H4 (cell line): Measurements from ENCODE around the gene PRKCE. TPM values are rescaled to one million over a fixed set of nuclear protein-coding genes. Genes with fewer than 3 reads are reported as not detected.

ENCODE experiments used
- DNase-seq: peaks from one replicate; pipeline ENCODE4 v3.0.0-alpha.2; 2015; ENCODE audit warnings: low spot score
- total RNA-seq: library from RNA; depleted of rRNA; stranded (reverse); fragments of >200 nt; shearing (Covaris generic); gene quantifications from 2 replicates; pipeline ENCODE4 v1.2.3, GENCODE V29; 2014

PRKCE gene
- total RNA-seq, 1 experiment from 2014 or later, result 22.4 TPM

GRCh38 chr2:46041434-46041833 lies 390.0 kb downstream of the PRKCE start:
- peak; percentile 25 for DNase-seq

- DNase-seq, result no peak
Observed at GRCh38 chr2:46042207-46042637, 390.7 kb downstream of the PRKCE start.

DNA sequence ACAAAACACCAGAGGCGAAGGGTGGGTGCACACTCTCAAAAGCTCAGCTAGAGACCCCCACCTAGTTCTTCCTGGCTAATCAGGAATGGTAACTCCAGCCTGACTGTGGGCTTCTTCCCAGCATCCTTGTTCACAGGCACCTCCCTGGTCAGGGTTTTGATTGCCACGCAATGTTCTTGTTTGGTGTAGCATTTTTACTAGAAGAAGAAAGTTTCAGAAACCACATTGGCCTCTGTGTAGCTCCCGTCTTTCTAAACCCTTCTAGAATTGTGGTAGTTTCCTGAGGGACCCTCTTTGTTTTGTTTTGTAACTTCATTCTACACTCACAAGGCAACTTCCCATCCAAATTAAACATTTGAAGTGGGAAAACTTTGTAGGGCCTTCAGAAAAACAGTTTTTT lies 391.2 kb downstream of the PRKCE start:
- no peak for DNase-seq

- no peak for DNase-seq
Observed at GRCh38 chr2:46045888-46046287, 394.4 kb downstream of the PRKCE start.

DNA sequence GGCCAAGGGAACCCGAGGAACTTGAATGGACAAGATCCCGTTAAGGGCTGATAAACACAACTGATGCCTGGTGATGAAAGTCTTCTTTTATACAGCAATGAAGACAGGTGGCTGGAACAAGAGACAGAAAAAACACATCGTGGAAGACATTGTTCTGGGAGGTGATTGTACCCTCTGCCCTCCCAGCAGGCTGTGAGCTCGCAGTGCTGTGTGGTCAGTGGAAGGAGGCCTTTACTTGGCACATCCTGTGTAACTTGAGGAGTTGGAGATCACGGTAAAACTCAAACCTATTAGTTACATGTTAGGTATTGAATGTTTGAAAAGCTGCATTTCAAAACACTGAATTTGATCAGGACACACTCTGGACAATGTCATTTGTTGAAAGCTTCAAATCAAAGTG lies 395.8 kb downstream of the PRKCE start:
- DNase-seq, result no peak

GRCh38 chr2:46048693-46049092 lies 397.2 kb downstream of the PRKCE start:
- no peak for DNase-seq

GRCh38 chr2:46050027-46050426 lies 398.6 kb downstream of the PRKCE start:
- no peak for DNase-seq

DNA sequence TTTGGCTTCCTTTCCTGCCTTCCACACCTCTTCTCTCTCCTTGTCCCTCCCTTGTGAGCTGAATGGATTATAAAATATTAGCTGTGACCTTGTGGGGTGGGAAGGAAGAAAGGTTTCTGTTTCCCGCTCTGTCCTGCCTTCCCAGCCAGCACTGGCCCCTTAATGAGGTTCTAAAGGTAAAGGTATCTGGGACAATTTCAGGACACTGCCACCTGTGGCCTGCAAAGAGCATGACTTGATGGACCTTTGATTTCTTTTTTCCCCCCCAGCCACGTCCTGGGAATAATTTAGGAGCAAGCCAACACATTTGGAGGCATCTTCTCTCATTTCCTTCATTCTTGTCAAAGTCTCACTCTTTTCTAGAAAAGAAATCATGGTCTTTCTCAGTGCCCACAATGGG lies 399.0 kb downstream of the PRKCE start:
- DNase-seq, result no peak

DNA sequence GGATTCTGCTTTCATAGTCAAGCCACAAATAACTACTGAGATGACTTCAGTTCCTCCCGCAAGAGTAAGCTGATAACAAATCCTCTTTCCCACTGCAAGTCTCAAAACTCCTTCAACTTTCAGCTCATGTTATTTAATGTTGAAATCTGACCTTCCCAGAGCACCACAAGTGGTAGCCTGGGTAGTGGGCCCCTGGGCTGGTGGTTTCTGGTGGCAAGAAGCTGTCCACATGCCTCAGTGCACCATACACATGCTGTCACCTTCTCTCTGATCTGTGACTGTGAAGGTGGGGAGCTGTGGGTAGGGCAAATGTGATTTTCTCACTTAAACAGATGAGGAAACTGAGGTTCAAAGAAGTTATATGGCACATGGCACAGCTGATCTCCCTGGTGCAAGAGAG lies 399.6 kb downstream of the PRKCE start:
- DNase-seq, result no peak

DNA sequence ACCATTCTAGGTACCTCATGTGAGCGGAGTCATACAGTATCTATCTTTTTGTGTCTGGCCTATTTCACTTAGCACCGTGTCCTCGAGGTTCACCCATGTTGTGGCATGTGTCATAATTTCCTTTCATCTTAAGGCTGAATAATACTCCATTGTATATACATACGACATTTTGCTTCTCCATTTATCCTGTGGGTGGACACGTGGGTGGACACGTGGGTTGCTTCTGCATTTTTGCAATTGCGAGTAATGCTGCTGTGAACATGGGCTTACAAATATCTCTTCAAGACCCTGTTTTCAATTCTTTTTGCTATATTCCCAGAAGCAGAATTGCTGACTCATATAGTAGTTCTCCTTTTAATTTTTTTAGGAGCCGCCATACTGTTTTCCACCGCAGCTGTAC lies 402.1 kb downstream of the PRKCE start:
- no peak for DNase-seq

DNA sequence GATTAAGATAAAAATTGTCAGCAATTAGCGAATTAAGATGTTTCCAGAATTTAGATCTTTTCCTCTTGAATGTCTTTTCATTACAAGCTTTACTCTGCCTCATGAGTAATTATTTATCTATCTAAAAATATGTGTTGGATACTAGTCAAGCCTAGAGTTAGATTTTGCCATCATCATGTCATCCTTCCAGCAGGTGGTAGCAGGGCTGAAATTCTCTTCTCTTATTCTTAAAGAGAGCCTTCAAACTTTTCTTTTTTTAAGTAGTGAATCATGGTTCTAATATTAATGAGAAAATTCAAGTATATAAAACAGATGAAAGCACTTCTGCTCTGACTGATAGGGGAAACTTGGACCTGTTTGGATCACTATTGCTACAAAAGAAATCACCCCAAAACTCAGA lies 405.1 kb downstream of the PRKCE start:
- no peak for DNase-seq

DNA sequence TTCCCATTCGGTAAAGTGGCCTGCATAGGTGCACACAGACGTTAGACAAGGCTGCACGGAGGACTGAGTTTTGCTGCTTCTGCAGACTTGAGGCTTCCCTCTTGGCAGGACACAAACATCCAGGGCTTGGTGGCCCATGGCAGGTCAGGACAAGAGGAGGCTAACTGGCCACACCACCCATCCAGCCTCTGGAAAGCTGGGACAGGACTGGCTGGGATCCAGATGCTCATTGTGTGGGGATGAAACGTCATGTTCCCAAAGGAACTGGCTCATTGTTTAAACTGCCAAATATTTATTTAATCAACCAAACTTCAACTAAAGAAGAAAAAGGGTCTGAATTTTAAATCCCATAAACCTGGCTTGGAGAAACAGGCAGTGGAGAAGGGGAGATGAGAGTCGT lies 406.7 kb downstream of the PRKCE start:
- DNase-seq, result no peak

DNA sequence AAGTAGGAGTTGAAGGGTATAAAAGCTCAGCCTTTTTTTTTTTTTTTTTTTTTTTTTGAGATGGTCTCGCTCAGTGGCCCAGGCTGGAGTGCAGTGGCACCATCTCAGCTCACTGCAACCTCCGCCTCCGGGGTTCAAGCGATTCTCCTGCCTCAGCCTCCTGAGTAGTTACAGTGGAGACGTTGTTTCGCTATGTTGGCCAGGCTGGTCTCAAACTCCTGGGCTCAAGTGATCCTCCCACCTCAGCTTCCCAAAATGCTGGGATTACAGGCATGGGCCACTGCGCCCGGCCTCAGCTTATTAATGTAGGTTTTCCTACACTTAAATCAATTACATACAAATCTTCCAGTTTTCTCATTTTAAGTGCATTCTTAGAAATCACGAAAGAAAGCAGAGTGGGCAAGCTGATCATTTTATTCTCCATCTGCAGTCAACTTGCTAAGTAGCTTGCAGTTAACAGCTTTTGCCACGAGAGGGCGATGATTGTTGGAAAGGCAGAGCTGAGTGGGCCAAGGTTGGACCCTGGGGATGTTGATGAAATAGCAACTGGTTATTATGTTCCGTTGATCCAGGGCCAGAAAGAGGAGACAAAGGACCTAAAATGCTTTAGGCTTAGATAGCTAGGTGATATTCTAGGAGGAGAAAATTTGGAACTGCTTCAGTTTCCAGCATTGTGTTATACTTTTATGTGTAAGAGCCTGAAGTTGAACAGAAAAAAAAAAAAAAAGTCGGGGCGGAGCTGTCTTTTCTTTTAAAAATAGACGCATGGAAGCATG lies 411.4 kb downstream of the PRKCE start:
- DNase-seq, result peak; percentile 83

- DNase-seq, result no peak
Observed at GRCh38 chr2:46064396-46064795, 412.9 kb downstream of the PRKCE start.

DNA sequence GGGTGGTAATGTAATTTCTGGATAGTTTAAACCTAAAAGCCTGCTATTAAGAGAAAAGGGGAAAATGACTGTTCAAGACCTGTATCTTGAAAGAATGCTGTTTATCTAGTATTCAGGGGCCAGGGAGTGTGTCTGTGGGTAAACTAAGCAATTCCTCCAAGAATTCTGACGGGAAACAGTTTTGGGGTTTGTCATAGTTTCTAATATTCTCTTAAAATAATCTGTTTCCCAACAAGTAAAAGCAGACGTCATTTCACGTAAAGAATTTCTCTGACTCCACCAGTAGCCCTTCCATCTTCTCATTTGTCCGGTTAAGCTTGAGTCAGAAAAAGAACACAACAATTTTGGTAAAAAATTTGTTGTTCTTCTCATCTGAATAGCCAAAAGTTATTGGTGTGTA lies 413.7 kb downstream of the PRKCE start:
- no peak for DNase-seq

- no peak for DNase-seq
Observed at GRCh38 chr2:46066116-46066515, 414.6 kb downstream of the PRKCE start.

GRCh38 chr2:46066601-46067000 lies 415.1 kb downstream of the PRKCE start:
- no peak for DNase-seq

GRCh38 chr2:46067062-46067461 lies 415.6 kb downstream of the PRKCE start:
- DNase-seq, result no peak

DNA sequence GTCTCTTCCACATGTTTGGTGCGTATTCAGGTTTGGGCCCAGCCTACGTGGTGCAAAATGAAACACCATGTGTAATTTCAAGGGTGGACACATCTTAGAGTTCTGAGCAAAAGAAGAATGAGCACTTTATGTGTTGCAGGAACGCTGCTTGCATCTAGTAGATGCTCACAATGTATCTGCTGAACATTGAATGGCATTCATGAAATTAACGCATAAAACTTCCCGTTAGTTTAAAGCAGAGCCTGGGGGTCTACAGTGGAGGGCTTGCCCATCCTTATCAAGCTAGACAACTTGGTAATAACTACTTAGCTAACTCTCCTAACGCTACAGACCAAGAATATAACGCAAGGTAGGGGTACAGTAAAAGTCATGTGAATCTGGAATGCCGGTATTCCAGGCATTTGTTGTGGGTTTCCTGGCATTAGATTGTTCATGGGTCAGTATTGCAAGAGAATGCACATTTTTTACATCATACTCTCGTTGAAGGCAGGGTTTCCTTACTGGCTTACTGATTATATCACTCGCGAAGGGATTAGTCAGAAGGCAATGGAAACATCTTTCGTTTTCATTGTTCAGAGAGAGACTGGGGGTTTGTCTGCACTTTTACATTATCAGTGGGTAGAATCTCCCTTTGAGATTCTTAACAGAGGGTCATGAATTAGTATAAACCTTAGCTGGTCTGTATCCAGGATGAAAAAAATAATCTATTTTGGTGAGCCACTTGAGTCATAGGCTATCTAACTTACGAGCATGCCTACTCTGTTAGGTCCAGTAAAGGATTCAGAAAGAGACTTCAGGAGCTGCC lies 416.2 kb downstream of the PRKCE start:
- DNase-seq, result peak; percentile 96

- DNase-seq, result no peak
Observed at GRCh38 chr2:46068636-46069035, 417.2 kb downstream of the PRKCE start.

- DNase-seq, result no peak
Observed at GRCh38 chr2:46071074-46071473, 419.6 kb downstream of the PRKCE start.

DNA sequence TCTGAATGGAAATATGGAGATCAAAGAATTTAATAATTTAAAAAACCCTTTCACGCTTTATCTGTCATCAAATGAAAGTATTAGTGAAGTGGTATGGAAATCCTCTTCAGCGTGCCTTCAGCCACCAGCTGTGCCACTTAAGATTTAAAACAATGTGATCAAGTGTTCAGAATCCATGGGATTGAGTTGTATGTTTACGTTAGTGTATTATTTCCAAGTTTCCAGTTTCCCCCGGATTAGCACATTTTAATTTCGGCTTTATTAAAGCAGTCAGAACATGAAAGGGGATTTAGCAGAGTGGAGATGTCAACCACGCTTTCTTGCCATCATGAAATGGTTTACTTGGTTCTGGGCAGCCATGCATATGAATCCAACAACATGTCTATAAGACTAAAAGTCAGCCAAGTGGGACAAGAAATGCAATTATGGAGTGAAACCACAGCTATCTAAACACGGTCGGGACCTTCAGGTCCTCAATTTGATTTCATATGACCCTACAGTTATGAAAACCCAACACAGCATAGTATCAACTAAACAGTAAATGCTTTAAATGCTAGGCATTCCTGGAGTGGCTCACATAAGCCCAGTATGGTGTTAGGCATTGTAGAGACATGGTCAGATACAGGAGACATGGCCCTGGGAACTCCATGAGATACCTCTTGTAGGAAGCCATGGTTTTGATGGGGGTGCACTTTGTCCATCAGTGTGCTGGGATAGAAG lies 420.8 kb downstream of the PRKCE start:
- DNase-seq, result peak; percentile 38
